T47D (cell line): ENCODE results near the gene TMEM233.
A peak's percentile ranks its signal among the peaks of the same experiment; 100 is the strongest.

Source experiments
- DNase-seq, 2 experiments: peaks; one replicate each; pipeline versions ENCODE4 v3.0.0 to v3.0.0-alpha.2; 2011 to 2012; ENCODE audit warnings: low read depth in 1 of 2, low spot score in 1 of 2
- JUND ChIP-seq: IDR thresholded peaks from 2 replicates; pipeline ENCODE4 v1.6.1; 2012; ENCODE audit warnings: low read depth
- in situ Hi-C: cut with HindIII; loops from 2 replicates; pipeline ENCODE4 v1.10.0; 2016; ENCODE audit warnings: low sequenced_read_pairs, low pct_unique_long_range_greater_than_20kb

TMEM233 gene

GRCh38 chr12:119679490-119679889 lies 85.9 kb downstream of the TMEM233 start:
- in situ Hi-C loops: no loop called here
- DNase-seq: no peak
- TF ChIP-seq JUND: no peak

- in situ Hi-C loops: no loop called here
- no peak for TF ChIP-seq JUND
- DNase-seq: no peak
Measured at GRCh38 chr12:119681111-119681510, 87.5 kb downstream of the TMEM233 start.

GRCh38 chr12:119681728-119682638 lies 88.4 kb downstream of the TMEM233 start:
- TF ChIP-seq JUND: no peak
- in situ Hi-C loops: no loop called here
- no peak for DNase-seq

GRCh38 chr12:119682639-119683252 lies 89.2 kb downstream of the TMEM233 start:
- no peak for DNase-seq
- no peak for TF ChIP-seq JUND
- in situ Hi-C loops: no loop called here

GRCh38 chr12:119683413-119683812 lies 89.8 kb downstream of the TMEM233 start:
- TF ChIP-seq JUND: no peak
- DNase-seq: no peak
- in situ Hi-C loops: no loop called here

GRCh38 chr12:119683816-119684215 lies 90.2 kb downstream of the TMEM233 start:
- no peak for DNase-seq
- TF ChIP-seq JUND: no peak
- in situ Hi-C loops: no loop called here

- in situ Hi-C loops: no loop called here
- DNase-seq: no peak
- TF ChIP-seq JUND: no peak
Measured at GRCh38 chr12:119684711-119685369, 91.3 kb downstream of the TMEM233 start.

- no peak for TF ChIP-seq JUND
- in situ Hi-C loops: no loop called here
- DNase-seq: no peak
Measured at GRCh38 chr12:119685375-119685774, 91.8 kb downstream of the TMEM233 start.

GRCh38 chr12:119686355-119686754 lies 92.8 kb downstream of the TMEM233 start:
- DNase-seq: peak in 1 of 2 experiments; percentile 77
- in situ Hi-C loops: no loop called here
- no peak for TF ChIP-seq JUND

- TF ChIP-seq JUND: no peak
- no peak for DNase-seq
- in situ Hi-C loops: no loop called here
Measured at GRCh38 chr12:119686776-119687175, 93.2 kb downstream of the TMEM233 start.

- no peak for DNase-seq
- in situ Hi-C loops: no loop called here
- TF ChIP-seq JUND: no peak
Measured at GRCh38 chr12:119687406-119687805, 93.8 kb downstream of the TMEM233 start.

GRCh38 chr12:119687879-119688278 lies 94.3 kb downstream of the TMEM233 start:
- in situ Hi-C loops: no loop called here
- no peak for TF ChIP-seq JUND
- DNase-seq: no peak

GRCh38 chr12:119689935-119690500 lies 96.4 kb downstream of the TMEM233 start:
- no peak for DNase-seq
- in situ Hi-C loops: no loop called here
- no peak for TF ChIP-seq JUND
